PC-3 (cell line): ENCODE data around the gene S100A7. TPM values are rescaled to one million over a fixed set of nuclear protein-coding genes. Genes with fewer than 3 reads are reported as not detected.

Source experiments
- ATAC-seq: fragments of 200-7000 bp; cut with Tn5 transposase; 2 replicates; pipeline ENCODE4 v1.9.1; 2020; ENCODE audit warnings: mild to moderate bottlenecking, moderate library complexity
- BruUV-seq: library from RNA; stranded (reverse); fragments of 400-500 nt; replicated peaks from 2 replicates; lab custom pipeline; 2021; lab: Mats Ljungman, UMichigan
- CTCF ChIA-PET: fragments of 300-600 bp; sonication (Branson Sonifier 250); formaldehyde crosslinking; loops from one replicate; lab custom pipeline; 2022; ENCODE audit warnings: antibody characterized with exemption; lab: Charles Lee
- POLR2A ChIA-PET: fragments of 300-600 bp; sonication (Branson Sonifier 250); formaldehyde crosslinking; loops from one replicate; lab custom pipeline; 2022; ENCODE audit warnings: antibody characterized with exemption; ENCODE audit not compliant: unreplicated experiment; lab: Charles Lee
- DNase-seq: peaks from one replicate; pipeline ENCODE4 v3.0.0-alpha.2; 2015
- H2AFZ ChIP-seq: fragments of 300-600 bp; sonication (generic); 2 replicates; pipeline ENCODE4 v1.6.0; 2016; ENCODE audit warnings: antibody characterized with exemption, low read length
- H3F3A ChIP-seq: fragments of 300-600 bp; sonication (generic); one replicate; pipeline ENCODE4 v1.6.0; 2017; ENCODE audit warnings: antibody characterized with exemption, low read length, control low read depth, mild to moderate bottlenecking; ENCODE audit not compliant: unreplicated experiment
- H3K27ac ChIP-seq: fragments of 300-600 bp; sonication (generic); 2 replicates; pipeline ENCODE4 v1.5.1; 2016; ENCODE audit warnings: mild to moderate bottlenecking, low read length
- H3K27me3 ChIP-seq: fragments of 300-600 bp; sonication (generic); 2 replicates; pipeline ENCODE4 v1.6.1; 2016; ENCODE audit warnings: low read length, mixed read lengths
- H3K36me3 ChIP-seq: fragments of 300-600 bp; sonication (generic); 2 replicates; pipeline ENCODE4 v1.6.1; 2016; ENCODE audit warnings: low read depth, mixed run types, low read length, mixed read lengths
- H3K4me1 ChIP-seq: fragments of 300-600 bp; sonication (generic); 2 replicates; pipeline ENCODE4 v1.5.1; 2016; ENCODE audit warnings: low read length; ENCODE audit not compliant: insufficient read depth
- H3K4me2 ChIP-seq: fragments of 300-600 bp; sonication (generic); 2 replicates; pipeline ENCODE4 v1.6.0; 2016; ENCODE audit warnings: low read length
- H3K4me3 ChIP-seq: fragments of 300-600 bp; sonication (generic); 2 replicates; pipeline ENCODE4 v1.5.1; 2016; ENCODE audit warnings: mild to moderate bottlenecking, low read length, mixed read lengths
- H3K79me2 ChIP-seq: fragments of 300-600 bp; sonication (generic); 2 replicates; pipeline ENCODE4 v1.6.1; 2017; ENCODE audit warnings: low read length, mixed read lengths
- H3K9ac ChIP-seq: fragments of 300-600 bp; sonication (generic); 2 replicates; pipeline ENCODE4 v1.6.0; 2016; ENCODE audit warnings: mild to moderate bottlenecking, low read length
- H3K9me2 ChIP-seq: fragments of 300-600 bp; sonication (generic); replicated peaks from 2 replicates; pipeline ENCODE4 v1.6.1; 2016; ENCODE audit warnings: mixed run types, low read length, mixed read lengths
- H3K9me3 ChIP-seq: fragments of 300-600 bp; sonication (generic); 2 replicates; pipeline ENCODE4 v1.6.1; 2016; ENCODE audit warnings: low read length, mixed read lengths
- H4K20me1 ChIP-seq: fragments of 300-600 bp; sonication (generic); 2 replicates; pipeline ENCODE4 v1.6.1; 2016; ENCODE audit warnings: low read length, mixed read lengths
- EZH2 ChIP-seq: fragments of 300-600 bp; sonication (generic); IDR thresholded peaks from one replicate; pipeline ENCODE4 v1.6.1; 2017; ENCODE audit warnings: antibody characterized with exemption, mild to moderate bottlenecking, low read length; ENCODE audit not compliant: unreplicated experiment
- EZH2phosphoT487 ChIP-seq: fragments of 300-600 bp; sonication (generic); IDR thresholded peaks from 2 replicates; pipeline ENCODE4 v1.6.1; 2018; ENCODE audit warnings: mild to moderate bottlenecking, antibody characterized with exemption, low read length, borderline replicate concordance
- intact Hi-C: fragments of 100-400 bp; cut with micrococcal nuclease; formaldehyde crosslinking; loops from 2 replicates; pipeline ENCODE4 v1.9.0; 2023
- total RNA-seq: library from RNA; depleted of rRNA; stranded (reverse); fragments of >200 nt; gene quantifications from 2 replicates; pipeline ENCODE4 v1.2.3, GENCODE V29; 2014
- TF ChIP-seq, protein P1 (sequence below): fragments of 300-600 bp; sonication (generic); conservative IDR thresholded peaks from 2 replicates; pipeline ENCODE4 v1.5.1; 2017; ENCODE audit warnings: antibody characterized with exemption, low read depth, mild to moderate bottlenecking, low read length

The S100A7 gene
- total RNA-seq, 1 experiment from 2014 or later, result not detected

DNA sequence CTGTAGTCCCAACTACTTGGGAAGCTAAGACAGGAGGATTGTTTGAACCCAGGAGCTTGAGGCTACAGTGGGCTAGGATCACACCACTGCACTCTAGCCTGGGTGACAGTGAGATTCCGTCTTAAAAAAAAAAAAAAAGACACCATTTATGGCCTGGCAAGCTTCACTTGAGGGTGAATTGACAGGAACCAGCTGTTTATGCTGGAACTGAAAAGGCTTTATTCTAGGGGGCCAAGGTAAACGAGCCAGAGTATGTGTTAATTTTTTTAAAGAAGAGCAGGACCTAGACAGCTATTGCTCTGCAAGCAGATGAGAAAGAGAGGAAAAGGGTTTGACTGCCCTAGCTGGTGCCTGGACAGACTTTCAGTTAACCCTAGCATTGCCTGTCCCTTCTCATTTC is 38.3 kb upstream of the S100A7 start:
- no peak overlapping the region for H3K4me2 ChIP-seq
- no peaks in the 10 kb centered on the region for H3K9me2 ChIP-seq
- H3K79me2 ChIP-seq, result no peaks in the 10 kb centered on the region
- no peak for DNase-seq
- no peak overlapping the region for H3K9ac ChIP-seq
- no peaks in the 10 kb centered on the region for H3K27me3 ChIP-seq
- H2AFZ ChIP-seq, result no peak overlapping the region
- no peaks in the 10 kb centered on the region for H3F3A ChIP-seq
- no peaks in the 10 kb centered on the region for H3K9me3 ChIP-seq
- no peak overlapping the region for H3K4me3 ChIP-seq
- no peaks in the 10 kb centered on the region for H3K36me3 ChIP-seq
- H3K4me1 ChIP-seq, result no peaks in the 10 kb centered on the region
- no peak overlapping the region for H3K27ac ChIP-seq
- no peaks in the 10 kb centered on the region for H4K20me1 ChIP-seq
- intact Hi-C loops, result no loop called here
- TF ChIP-seq EZH2, result no peak
- TF ChIP-seq, protein P1, sequence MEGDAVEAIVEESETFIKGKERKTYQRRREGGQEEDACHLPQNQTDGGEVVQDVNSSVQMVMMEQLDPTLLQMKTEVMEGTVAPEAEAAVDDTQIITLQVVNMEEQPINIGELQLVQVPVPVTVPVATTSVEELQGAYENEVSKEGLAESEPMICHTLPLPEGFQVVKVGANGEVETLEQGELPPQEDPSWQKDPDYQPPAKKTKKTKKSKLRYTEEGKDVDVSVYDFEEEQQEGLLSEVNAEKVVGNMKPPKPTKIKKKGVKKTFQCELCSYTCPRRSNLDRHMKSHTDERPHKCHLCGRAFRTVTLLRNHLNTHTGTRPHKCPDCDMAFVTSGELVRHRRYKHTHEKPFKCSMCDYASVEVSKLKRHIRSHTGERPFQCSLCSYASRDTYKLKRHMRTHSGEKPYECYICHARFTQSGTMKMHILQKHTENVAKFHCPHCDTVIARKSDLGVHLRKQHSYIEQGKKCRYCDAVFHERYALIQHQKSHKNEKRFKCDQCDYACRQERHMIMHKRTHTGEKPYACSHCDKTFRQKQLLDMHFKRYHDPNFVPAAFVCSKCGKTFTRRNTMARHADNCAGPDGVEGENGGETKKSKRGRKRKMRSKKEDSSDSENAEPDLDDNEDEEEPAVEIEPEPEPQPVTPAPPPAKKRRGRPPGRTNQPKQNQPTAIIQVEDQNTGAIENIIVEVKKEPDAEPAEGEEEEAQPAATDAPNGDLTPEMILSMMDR, result no peak
- no peak for TF ChIP-seq EZH2phosphoT487
- BruUV-seq, result no TSS peak
- no peak for ATAC-seq
- ChIA-PET POLR2A (interaction anchor here (0.7 kb wide), 1 partner anchor 136 kb away, joined by 3 read pairs; no protein-coding TSS in a partner anchor), CTCF (no interaction called here)

DNA sequence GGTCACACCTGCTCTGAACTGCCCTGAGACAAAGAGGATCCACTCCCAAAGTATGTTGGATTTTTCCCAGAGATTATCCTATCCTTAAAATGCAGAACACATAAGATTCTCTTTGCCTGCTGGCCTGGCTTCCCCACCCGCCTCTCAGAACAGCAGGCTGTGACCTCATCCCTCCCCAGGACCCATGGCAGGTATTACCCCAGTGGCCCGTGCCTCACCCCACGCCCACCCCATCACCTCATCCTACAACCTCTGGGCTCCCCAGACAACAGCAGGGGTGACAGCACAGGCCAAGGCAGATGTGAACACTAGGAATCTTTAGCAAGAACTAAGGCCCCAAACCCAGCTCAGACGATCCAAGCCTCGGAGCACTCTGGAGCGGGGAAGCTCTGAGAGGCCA is 35.1 kb upstream of the S100A7 start:
- H3K79me2 ChIP-seq, result no peaks in the 10 kb centered on the region
- no peak for ATAC-seq
- POLR2A ChIA-PET, result no interaction called here
- TF ChIP-seq, protein P1, result no peak
- no peak for TF ChIP-seq EZH2
- no peak for TF ChIP-seq EZH2phosphoT487
- no peaks in the 10 kb centered on the region for H4K20me1 ChIP-seq
- no peaks in the 10 kb centered on the region for H3K27me3 ChIP-seq
- DNase-seq, result no peak
- intact Hi-C loops, result loop anchor here (1.0 kb wide), 2 partner anchors 30 to 143 kb away; no protein-coding TSS in a partner anchor
- H3K27ac ChIP-seq, result no peak overlapping the region
- H3K4me2 ChIP-seq, result no peak overlapping the region
- H2AFZ ChIP-seq, result no peak overlapping the region
- peaks cover 14% of the 10 kb centered on the region for H3K4me1 ChIP-seq
- H3K36me3 ChIP-seq, result no peaks in the 10 kb centered on the region
- no peaks in the 10 kb centered on the region for H3F3A ChIP-seq
- no peak overlapping the region for H3K4me3 ChIP-seq
- no peaks in the 10 kb centered on the region for H3K9me3 ChIP-seq
- CTCF ChIA-PET, result interaction anchor here (0.7 to 2.7 kb wide), 5 partner anchors 11 to 144 kb away, joined by 3 to 13 read pairs (median 5); no protein-coding TSS in a partner anchor
- no TSS peak for BruUV-seq
- no peaks in the 10 kb centered on the region for H3K9me2 ChIP-seq
- H3K9ac ChIP-seq, result no peak overlapping the region

DNA sequence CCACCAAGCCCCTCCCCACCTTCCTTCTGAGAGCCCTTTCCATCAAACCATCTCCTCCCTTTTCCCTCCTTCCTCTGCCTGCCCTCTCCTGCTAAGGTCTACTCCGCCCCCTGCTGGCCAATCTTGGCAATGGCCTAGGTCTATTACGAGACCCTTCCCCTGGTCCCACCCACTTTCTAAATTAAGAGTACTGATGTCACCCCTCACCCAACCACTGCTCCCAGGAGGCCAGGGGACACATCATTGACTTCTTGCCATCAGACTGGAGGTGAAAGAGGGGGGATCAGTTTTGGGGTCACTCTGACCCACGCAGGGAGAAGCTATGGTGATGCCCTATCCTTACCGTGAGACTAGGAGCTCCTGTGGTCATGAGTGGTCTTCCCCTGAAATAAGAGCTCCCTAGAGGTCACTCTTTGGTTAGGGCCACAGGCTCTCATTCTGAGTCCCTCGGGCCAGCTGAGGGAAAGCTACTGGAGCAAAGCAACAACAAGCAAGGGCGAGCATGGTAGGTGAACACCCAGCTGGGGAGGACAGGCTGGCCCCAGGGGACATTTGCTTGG is 34.6 kb upstream of the S100A7 start:
- CTCF ChIA-PET, result interaction anchor here (0.6 to 2.7 kb wide), 7 partner anchors 10 to 233 kb away, joined by 3 to 13 read pairs (median 5); partner anchors contain the start of gene INTS3
- Histone ChIP-seq H3K4me2 (no peak overlapping the region), H3K36me3 (no peaks in the 10 kb centered on the region), H3K4me1 (peaks cover 18% of the 10 kb centered on the region), H3K9me3 (no peaks in the 10 kb centered on the region), H3K9ac (no peak overlapping the region), H3K79me2 (no peaks in the 10 kb centered on the region), H3K27me3 (no peaks in the 10 kb centered on the region), H2AFZ (no peak overlapping the region), H3F3A (no peaks in the 10 kb centered on the region), H3K9me2 (no peaks in the 10 kb centered on the region), H3K4me3 (no peak overlapping the region), H4K20me1 (no peaks in the 10 kb centered on the region), H3K27ac (no peak overlapping the region)
- POLR2A ChIA-PET, result no interaction called here
- ATAC-seq, result peak; percentile 43
- TF ChIP-seq EZH2 (no peak), EZH2phosphoT487 (no peak)
- TF ChIP-seq, protein P1, result peak; percentile 98
- peak; percentile 88 for DNase-seq
- intact Hi-C loops, result loop anchor here (1.0 kb wide), 2 partner anchors 30 to 143 kb away; no protein-coding TSS in a partner anchor
- no TSS peak for BruUV-seq
